Measurements from ENCODE around the gene HOXC10.

Gene HOXC10

DNA sequence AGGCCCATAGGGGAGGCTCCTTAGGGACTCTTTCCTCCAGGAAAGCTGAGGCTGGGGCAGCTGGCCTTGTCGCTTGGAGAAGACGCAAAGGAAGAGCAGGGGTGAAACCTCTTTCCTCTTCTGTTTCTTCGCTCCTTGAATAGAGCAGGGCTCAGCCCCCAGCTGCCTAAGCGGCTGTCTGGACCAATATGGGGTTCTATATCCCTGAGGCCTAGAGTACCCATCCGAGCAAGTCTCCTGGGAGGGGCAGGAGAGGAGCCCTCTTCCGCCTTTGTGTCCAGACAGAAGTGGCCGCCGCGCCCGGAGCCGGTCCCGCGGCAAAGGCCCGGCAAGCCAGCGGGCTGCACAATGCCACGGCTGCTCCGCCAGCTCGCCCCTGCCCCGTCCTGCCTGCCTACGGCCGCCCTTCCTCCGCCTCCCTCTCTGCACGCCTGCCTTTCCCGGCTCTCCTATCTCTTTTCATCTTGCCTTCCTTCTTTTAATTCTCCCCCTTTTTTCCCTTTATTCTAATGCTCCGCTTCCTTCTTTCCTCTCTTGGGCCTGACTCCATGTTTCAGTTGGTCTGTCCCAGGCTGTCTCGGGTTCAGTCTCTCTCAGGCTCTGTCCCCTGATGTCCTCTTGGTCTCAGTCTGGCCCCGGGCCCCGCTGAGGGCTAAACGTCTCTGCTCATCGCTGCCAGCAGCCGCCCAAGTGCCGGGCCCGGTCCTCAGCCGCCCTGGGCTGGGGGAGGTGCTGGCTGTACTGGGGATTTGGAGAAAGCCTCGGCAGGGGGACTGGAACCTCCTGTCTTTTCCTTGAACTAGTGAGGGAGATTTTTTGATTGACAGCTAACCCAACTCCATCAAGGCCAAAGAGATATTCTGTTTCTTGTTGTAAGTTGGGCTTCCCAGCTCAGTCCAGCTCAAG lies 12.5 kb downstream of the HOXC10 start:
- Histone ChIP-seq H3K9ac (ENCODE audit: low read depth, low read length) (no peak overlapping the region), H3K27me3 (ENCODE audit: control insufficient read depth, insufficient read depth, low read length) (peaks cover 100% of the 10 kb centered on the region), H3K36me3 (ENCODE audit: control insufficient read depth, insufficient read depth, low read length) (no peaks in the 10 kb centered on the region), H3K9me3 (ENCODE audit: control insufficient read depth, insufficient read depth, low read length) (no peaks in the 10 kb centered on the region), H3K27ac (ENCODE audit: low read depth, low read length) (no peak overlapping the region), H3K4me3 (ENCODE audit: low read depth, low read length) (no peak overlapping the region), H3K4me1 (ENCODE audit: control insufficient read depth, insufficient read depth, low read length) (peaks cover 10% of the 10 kb centered on the region; the same call in 1 of the 2 replicates)

DNA sequence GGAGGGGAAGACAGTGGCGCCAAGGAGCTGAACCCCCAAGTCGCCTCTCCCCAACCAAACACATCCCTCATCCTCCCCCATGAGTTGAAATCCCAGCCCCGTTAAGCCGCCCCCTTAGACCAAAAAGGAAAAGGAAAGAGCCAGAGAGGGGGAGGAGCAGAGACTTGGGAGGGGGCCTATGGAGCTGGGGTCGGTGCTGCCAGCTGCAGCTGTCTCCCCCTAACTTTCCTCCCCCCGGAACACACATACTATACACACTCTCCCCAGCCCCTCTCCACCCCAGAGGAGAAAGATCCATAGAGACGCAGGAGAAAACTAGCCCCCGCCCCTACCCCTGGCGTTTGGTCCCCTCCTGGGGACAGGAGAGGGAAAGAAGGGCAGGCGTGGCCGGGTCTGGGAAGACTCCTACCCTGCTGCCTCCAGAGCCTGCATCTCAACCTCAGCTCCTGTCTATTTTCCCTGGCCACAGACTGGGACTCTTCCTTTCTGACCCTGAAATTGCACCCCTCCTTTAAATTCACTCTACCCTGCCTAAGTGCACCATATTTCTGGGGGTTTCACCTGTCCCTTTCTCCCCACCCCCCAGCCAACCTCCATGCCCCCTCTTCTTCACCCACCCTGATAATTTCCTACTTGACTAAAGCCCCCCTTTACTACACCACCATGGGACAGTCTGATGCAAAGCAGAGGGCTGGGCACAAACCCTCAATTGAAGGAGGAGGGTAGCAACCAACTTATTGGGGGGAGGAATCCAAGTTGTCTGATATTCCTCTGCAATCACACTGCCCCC lies 13.4 kb downstream of the HOXC10 start:
- Histone ChIP-seq H3K4me1 (ENCODE audit: control insufficient read depth, insufficient read depth, low read length) (peaks cover 10% of the 10 kb centered on the region; the same call in 1 of the 2 replicates), H3K4me3 (ENCODE audit: low read depth, low read length) (no peak overlapping the region), H3K27me3 (ENCODE audit: control insufficient read depth, insufficient read depth, low read length) (peaks cover 100% of the 10 kb centered on the region), H3K9me3 (ENCODE audit: control insufficient read depth, insufficient read depth, low read length) (no peaks in the 10 kb centered on the region), H3K9ac (ENCODE audit: low read depth, low read length) (no peak overlapping the region), H3K27ac (ENCODE audit: low read depth, low read length) (no peak overlapping the region), H3K36me3 (ENCODE audit: control insufficient read depth, insufficient read depth, low read length) (no peaks in the 10 kb centered on the region)

DNA sequence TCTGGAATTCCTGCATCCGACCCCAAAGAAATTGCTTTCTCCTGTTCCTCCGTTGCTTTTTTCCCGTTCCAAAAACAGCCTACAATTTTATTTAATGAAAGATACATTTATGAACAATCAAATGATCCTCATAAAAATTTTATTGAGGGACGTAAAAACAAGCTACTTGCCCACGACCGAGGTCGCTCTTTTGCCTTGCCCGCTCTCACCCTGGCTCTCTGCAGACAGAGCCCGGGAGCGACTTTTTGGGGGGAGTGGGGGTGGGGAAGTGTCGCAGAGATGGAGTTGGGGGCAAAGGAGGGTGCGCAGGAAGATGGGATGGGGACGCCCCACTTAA lies 13.9 kb downstream of the HOXC10 start:
- Histone ChIP-seq H3K4me3 (ENCODE audit: low read depth, low read length) (no peak overlapping the region), H3K9me3 (ENCODE audit: control insufficient read depth, insufficient read depth, low read length) (no peaks in the 10 kb centered on the region), H3K9ac (ENCODE audit: low read depth, low read length) (no peak overlapping the region), H3K36me3 (ENCODE audit: control insufficient read depth, insufficient read depth, low read length) (no peaks in the 10 kb centered on the region), H3K27ac (ENCODE audit: low read depth, low read length) (no peak overlapping the region), H3K27me3 (ENCODE audit: control insufficient read depth, insufficient read depth, low read length) (peaks cover 100% of the 10 kb centered on the region), H3K4me1 (ENCODE audit: control insufficient read depth, insufficient read depth, low read length) (peaks cover 10% of the 10 kb centered on the region; the same call in 1 of the 2 replicates)

DNA sequence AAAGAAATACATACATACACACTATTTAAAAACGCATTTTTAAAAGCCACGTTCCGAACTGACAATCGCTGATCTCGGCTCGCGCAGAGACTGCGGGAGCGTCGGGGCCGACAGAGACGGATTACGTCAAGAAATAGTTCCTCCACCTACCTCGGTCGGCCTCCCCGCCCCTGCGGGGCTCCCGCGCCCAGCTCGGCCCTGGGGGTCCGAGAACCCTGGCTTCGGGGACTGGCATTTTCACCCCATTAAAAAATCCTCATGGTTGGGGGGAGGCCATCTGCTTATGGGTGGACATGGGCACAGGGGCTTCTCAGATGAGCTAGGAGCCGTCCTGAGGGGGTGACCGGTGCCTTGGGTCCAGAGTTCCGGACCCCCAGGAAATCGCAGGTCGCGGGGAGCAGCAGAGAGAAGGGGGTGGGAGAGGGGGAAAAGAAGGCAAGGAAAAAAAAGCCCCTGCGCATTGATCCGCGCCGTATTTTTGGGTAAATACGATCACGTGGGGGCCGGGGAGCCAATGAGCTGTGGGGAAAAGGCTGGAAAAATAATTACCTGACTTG lies 14.7 kb downstream of the HOXC10 start:
- peaks cover 10% of the 10 kb centered on the region; the same call in 1 of the 2 replicates for H3K4me1 ChIP-seq (ENCODE audit: control insufficient read depth, insufficient read depth, low read length)
- H3K27me3 ChIP-seq (ENCODE audit: control insufficient read depth, insufficient read depth, low read length), result peaks cover 100% of the 10 kb centered on the region
- H3K4me3 ChIP-seq (ENCODE audit: low read depth, low read length), result peak overlapping the region; percentile 46
- H3K36me3 ChIP-seq (ENCODE audit: control insufficient read depth, insufficient read depth, low read length), result no peaks in the 10 kb centered on the region
- H3K9me3 ChIP-seq (ENCODE audit: control insufficient read depth, insufficient read depth, low read length), result no peaks in the 10 kb centered on the region
- H3K9ac ChIP-seq (ENCODE audit: low read depth, low read length), result no peak overlapping the region
- H3K27ac ChIP-seq (ENCODE audit: low read depth, low read length), result no peak overlapping the region

DNA sequence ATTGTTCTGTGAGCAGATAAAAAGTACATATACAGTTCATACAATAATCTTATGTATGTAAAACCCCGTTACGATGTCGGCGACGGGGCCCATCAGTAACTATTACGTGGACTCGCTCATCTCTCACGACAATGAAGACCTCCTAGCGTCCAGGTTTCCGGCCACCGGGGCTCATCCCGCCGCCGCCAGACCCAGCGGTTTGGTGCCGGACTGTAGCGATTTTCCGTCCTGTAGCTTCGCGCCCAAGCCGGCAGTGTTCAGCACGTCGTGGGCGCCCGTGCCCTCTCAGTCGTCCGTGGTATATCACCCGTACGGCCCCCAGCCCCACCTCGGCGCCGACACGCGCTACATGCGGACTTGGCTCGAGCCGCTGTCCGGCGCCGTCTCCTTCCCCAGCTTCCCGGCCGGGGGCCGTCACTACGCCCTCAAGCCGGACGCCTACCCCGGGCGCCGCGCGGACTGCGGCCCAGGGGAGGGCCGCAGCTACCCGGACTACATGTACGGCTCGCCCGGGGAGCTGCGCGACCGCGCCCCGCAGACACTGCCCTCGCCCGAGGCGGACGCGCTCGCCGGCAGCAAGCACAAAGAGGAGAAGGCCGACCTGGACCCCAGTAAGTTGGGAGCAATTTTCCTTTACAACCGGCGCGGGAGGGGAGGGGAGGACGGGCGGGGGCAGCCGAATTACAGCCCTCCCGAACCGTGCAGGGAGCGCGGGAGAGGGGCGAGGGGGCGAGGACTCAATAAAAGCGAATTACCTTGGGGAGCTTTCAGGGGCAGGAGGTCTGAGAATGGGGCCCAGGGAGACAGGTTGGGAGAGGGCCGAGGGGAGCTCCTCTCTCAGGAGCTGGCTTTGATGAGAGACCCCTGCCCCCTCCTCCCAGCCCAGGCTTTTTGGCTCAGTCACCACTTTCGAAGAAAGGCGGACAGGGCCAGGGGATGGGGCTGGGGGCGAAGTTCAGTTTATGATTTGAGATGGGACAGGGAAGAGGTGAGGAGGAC lies 15.5 kb downstream of the HOXC10 start, which contains the start of gene HOXC9:
TSS of gene HOXC9 (plus strand) at position 46 of the 999 bp plus-strand sequence. CDS start at position 74, 28 bp downstream.
- Histone ChIP-seq H3K27ac (ENCODE audit: low read depth, low read length) (no peak within 1 kb of the TSS), H3K9ac (ENCODE audit: low read depth, low read length) (no peak within 1 kb of the TSS), H3K4me1 (ENCODE audit: control insufficient read depth, insufficient read depth, low read length) (peaks cover 7% of the 10 kb centered on the region; the same call in 1 of the 2 replicates), H3K36me3 (ENCODE audit: control insufficient read depth, insufficient read depth, low read length) (no peaks in the 10 kb centered on the region), H3K4me3 (ENCODE audit: low read depth, low read length) (peak within 1 kb of the TSS; percentile 46), H3K9me3 (ENCODE audit: control insufficient read depth, insufficient read depth, low read length) (no peaks in the 10 kb centered on the region), H3K27me3 (ENCODE audit: control insufficient read depth, insufficient read depth, low read length) (peaks cover 100% of the 10 kb centered on the region)

DNA sequence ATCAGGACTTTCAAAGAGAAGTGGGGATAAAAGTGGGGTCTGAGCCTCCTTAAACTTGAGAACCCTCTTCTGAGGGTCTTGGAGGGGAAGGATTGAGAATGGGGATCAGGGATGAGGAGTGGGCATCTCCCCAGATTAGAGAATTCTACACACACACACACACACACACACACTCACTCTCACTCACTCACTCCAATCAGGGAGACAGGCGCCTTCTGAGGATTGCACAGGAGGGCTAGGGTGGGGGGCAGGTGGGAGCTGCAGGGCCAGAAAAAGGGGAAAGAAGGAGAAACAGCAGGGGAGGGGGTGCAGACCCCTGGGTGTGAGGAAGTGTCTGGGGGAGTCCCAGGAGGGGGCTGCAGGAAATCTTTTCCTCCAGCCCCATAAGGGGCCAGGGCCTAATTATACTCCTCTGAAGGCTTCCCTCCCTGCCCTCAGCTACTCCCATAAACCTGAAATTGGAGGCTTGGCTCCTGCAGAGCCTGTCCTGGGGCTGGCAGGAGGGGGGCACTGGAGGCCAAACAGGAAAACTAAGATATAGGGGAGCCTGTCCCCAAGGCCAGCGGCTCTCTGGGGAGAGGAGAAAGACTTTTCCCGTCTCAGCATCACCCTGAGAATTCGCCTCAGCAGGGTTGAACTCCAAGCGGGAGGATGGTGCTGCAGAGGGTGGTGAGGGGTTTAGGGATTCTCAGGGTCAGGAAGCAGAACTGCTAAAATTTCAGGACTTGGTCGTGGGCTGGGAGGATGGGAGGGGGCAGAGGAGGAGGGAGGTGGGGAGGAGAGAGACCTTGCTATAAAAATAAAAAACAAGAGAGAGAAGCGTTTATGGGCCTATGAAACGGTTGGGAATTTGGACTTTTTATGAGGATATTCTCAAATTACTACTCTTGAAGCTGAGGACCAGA lies 16.6 kb downstream of the HOXC10 start:
- peaks cover 100% of the 10 kb centered on the region for H3K27me3 ChIP-seq (ENCODE audit: control insufficient read depth, insufficient read depth, low read length)
- no peaks in the 10 kb centered on the region for H3K9me3 ChIP-seq (ENCODE audit: control insufficient read depth, insufficient read depth, low read length)
- H3K36me3 ChIP-seq (ENCODE audit: control insufficient read depth, insufficient read depth, low read length), result no peaks in the 10 kb centered on the region
- no peak overlapping the region for H3K9ac ChIP-seq (ENCODE audit: low read depth, low read length)
- peaks cover 7% of the 10 kb centered on the region; the same call in 1 of the 2 replicates for H3K4me1 ChIP-seq (ENCODE audit: control insufficient read depth, insufficient read depth, low read length)
- H3K4me3 ChIP-seq (ENCODE audit: low read depth, low read length), result no peak overlapping the region
- no peak overlapping the region for H3K27ac ChIP-seq (ENCODE audit: low read depth, low read length)

DNA sequence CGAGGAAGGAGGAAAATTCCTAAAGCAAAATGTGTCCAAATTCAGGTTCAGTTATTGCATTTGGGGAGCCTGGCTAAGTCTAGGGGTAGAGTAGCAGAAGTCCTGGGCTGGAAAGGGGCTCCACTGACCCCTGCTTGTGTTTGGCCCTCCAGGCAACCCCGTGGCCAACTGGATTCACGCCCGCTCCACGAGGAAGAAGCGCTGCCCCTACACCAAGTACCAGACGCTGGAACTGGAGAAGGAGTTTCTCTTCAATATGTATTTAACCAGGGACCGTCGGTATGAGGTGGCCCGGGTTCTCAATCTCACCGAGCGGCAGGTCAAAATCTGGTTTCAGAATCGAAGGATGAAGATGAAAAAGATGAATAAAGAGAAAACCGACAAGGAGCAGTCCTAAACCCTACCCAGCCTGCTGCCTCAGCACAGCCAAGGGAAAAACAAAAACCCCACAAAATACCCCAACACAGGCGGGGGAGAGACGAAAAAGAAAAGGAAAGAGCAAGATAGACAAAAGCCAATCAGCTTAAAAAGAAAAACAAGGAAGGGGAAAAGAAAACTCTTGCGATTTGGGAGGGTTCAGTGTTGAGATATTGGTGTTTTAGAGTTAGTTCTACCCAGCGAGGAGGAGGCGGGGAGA lies 17.4 kb downstream of the HOXC10 start:
- peaks cover 7% of the 10 kb centered on the region; the same call in 1 of the 2 replicates for H3K4me1 ChIP-seq (ENCODE audit: control insufficient read depth, insufficient read depth, low read length)
- no peaks in the 10 kb centered on the region for H3K36me3 ChIP-seq (ENCODE audit: control insufficient read depth, insufficient read depth, low read length)
- peaks cover 100% of the 10 kb centered on the region for H3K27me3 ChIP-seq (ENCODE audit: control insufficient read depth, insufficient read depth, low read length)
- no peak overlapping the region for H3K4me3 ChIP-seq (ENCODE audit: low read depth, low read length)
- no peak overlapping the region for H3K27ac ChIP-seq (ENCODE audit: low read depth, low read length)
- H3K9me3 ChIP-seq (ENCODE audit: control insufficient read depth, insufficient read depth, low read length), result no peaks in the 10 kb centered on the region
- no peak overlapping the region for H3K9ac ChIP-seq (ENCODE audit: low read depth, low read length)

DNA sequence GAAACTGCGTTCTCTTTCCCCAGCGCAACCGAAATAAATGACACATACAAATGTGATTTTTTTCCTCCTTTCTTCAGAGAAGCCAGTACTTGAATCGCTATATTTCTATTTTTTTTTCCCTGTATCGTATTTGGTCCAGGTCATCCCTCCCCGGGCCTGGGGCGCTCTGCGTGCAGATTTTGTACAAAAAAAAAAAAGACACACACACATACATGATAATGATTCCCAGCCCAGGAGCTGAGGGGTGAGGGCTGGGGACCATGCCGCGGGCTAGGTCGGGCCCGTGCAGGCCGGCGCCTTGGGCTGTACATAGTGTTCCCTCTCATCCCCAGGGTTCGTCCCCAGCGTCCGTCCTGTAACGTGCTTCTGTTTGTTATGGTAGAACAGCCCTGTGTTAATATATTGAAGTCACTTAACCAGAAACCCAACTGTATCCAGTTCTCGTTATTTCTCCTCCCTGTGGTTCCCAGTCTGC lies 18.0 kb downstream of the HOXC10 start:
- no peak overlapping the region for H3K27ac ChIP-seq (ENCODE audit: low read depth, low read length)
- H3K4me1 ChIP-seq (ENCODE audit: control insufficient read depth, insufficient read depth, low read length), result peaks cover 7% of the 10 kb centered on the region; the same call in 1 of the 2 replicates
- no peaks in the 10 kb centered on the region for H3K36me3 ChIP-seq (ENCODE audit: control insufficient read depth, insufficient read depth, low read length)
- no peaks in the 10 kb centered on the region for H3K9me3 ChIP-seq (ENCODE audit: control insufficient read depth, insufficient read depth, low read length)
- no peak overlapping the region for H3K4me3 ChIP-seq (ENCODE audit: low read depth, low read length)
- peaks cover 100% of the 10 kb centered on the region for H3K27me3 ChIP-seq (ENCODE audit: control insufficient read depth, insufficient read depth, low read length)
- no peak overlapping the region for H3K9ac ChIP-seq (ENCODE audit: low read depth, low read length)

DNA sequence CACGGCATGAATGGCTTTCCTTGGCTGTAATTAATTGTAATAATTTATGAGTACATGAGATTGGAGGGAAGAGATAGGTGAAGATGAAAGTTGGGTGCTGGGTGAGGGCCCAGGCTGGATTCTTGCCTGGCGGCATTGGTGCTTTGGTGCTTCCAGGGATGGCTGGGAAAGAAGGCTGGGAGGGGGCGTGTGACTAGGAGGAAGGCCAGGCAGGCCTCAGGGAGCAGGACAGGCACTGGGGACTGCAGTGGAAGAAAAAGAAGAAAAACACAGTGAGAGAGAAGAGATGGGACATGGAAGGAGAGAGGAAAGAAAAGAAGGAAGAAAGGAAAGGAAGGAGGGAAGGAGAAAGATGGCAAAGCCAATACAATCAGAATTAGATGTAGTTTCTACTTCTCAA lies 18.7 kb downstream of the HOXC10 start:
- H3K9ac ChIP-seq (ENCODE audit: low read depth, low read length), result no peak overlapping the region
- peaks cover 7% of the 10 kb centered on the region; the same call in 1 of the 2 replicates for H3K4me1 ChIP-seq (ENCODE audit: control insufficient read depth, insufficient read depth, low read length)
- no peak overlapping the region for H3K4me3 ChIP-seq (ENCODE audit: low read depth, low read length)
- H3K9me3 ChIP-seq (ENCODE audit: control insufficient read depth, insufficient read depth, low read length), result no peaks in the 10 kb centered on the region
- no peaks in the 10 kb centered on the region for H3K36me3 ChIP-seq (ENCODE audit: control insufficient read depth, insufficient read depth, low read length)
- H3K27ac ChIP-seq (ENCODE audit: low read depth, low read length), result no peak overlapping the region
- H3K27me3 ChIP-seq (ENCODE audit: control insufficient read depth, insufficient read depth, low read length), result peaks cover 100% of the 10 kb centered on the region
